ENCODE data around the gene IFNLR1.

DNA sequence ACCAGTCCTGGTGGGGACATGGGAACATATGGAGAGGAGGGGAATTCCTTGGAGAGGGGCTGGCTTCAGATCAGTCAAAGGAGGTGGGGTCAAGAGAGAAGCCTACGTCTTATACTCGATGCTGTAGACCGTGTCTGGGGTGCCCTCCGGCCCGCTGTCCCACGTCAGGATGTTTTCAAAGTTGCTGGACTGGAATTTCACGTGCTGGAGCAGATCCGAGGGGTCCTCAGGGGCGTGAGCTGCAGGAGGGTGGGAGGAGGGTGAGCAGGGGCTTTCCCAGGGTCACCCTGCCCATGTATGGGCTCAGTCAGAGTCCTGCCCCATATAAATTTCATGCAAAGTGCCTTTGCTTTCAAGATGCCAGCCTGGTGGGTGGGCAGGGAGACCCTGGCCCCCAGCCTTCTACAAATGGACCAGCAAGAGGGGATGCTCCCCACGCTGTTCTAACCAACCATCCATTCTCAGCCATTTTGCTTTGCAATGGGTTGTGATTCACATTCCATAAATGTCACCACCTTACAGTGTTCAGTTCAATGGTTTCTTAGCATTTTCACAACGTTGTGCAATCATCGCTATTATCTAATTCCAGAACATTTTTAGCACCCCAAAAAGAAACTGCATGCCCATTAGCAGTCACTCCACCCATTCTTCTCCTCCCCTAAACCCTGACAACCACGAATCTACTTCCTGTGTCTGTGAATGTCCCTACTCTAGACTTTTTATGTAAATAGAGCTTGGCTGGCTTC is 48.4 kb downstream of the IFNLR1 start:
- TF ChIP-seq, protein P1, sequence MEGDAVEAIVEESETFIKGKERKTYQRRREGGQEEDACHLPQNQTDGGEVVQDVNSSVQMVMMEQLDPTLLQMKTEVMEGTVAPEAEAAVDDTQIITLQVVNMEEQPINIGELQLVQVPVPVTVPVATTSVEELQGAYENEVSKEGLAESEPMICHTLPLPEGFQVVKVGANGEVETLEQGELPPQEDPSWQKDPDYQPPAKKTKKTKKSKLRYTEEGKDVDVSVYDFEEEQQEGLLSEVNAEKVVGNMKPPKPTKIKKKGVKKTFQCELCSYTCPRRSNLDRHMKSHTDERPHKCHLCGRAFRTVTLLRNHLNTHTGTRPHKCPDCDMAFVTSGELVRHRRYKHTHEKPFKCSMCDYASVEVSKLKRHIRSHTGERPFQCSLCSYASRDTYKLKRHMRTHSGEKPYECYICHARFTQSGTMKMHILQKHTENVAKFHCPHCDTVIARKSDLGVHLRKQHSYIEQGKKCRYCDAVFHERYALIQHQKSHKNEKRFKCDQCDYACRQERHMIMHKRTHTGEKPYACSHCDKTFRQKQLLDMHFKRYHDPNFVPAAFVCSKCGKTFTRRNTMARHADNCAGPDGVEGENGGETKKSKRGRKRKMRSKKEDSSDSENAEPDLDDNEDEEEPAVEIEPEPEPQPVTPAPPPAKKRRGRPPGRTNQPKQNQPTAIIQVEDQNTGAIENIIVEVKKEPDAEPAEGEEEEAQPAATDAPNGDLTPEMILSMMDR (conservative IDR thresholded peaks at IDR 0.05; ENCODE audit: low read length) = no peak
- no peak for TF ChIP-seq EZH2phosphoT487 (IDR thresholded peaks at IDR 0.05; ENCODE audit: borderline replicate concordance, low read depth, low read length)

Data from OCI-LY7 (cell line).